GM19455 (cell line): ENCODE measurements around the gene LNX1.

Source experiments
- ATAC-seq: cut with Tn5 transposase; IDR thresholded peaks from one replicate; pipeline ENCODE4 v1.9.1; 2021; ENCODE audit not compliant: unreplicated experiment

Gene LNX1

GRCh38 chr4:53500546-53500945, 90.7 kb downstream of the LNX1 start:
- ATAC-seq, result no peak

GRCh38 chr4:53499791-53500190, 91.5 kb downstream of the LNX1 start:
- no peak for ATAC-seq

- ATAC-seq, result no peak
Observed at GRCh38 chr4:53498706-53499105, 92.6 kb downstream of the LNX1 start.

GRCh38 chr4:53497487-53498244, 93.6 kb downstream of the LNX1 start:
- ATAC-seq, result no peak

GRCh38 chr4:53494851-53495250, 96.4 kb downstream of the LNX1 start:
- ATAC-seq, result no peak

- no peak for ATAC-seq
Observed at GRCh38 chr4:53490965-53491622, 100.2 kb downstream of the LNX1 start.

GRCh38 chr4:53490161-53490956, 100.9 kb downstream of the LNX1 start:
- no peak for ATAC-seq

- no peak for ATAC-seq
Observed at GRCh38 chr4:53489279-53489889, 101.9 kb downstream of the LNX1 start.

- no peak for ATAC-seq
Observed at GRCh38 chr4:53487766-53488165, 103.5 kb downstream of the LNX1 start.

- ATAC-seq, result no peak
Observed at GRCh38 chr4:53485658-53486040, 105.6 kb downstream of the LNX1 start.

- ATAC-seq, result no peak
Observed at GRCh38 chr4:53484911-53485657, 106.2 kb downstream of the LNX1 start.

- no peak for ATAC-seq
Observed at GRCh38 chr4:53483250-53483649, 108.0 kb downstream of the LNX1 start.

GRCh38 chr4:53481586-53481985, 109.7 kb downstream of the LNX1 start:
- ATAC-seq, result no peak

GRCh38 chr4:53480909-53481308, 110.4 kb downstream of the LNX1 start:
- no peak for ATAC-seq

- no peak for ATAC-seq
Observed at GRCh38 chr4:53479736-53480525, 111.4 kb downstream of the LNX1 start.

- no peak for ATAC-seq
Observed at GRCh38 chr4:53478671-53479456, 112.4 kb downstream of the LNX1 start.

GRCh38 chr4:53477636-53478035, 113.7 kb downstream of the LNX1 start:
- no peak for ATAC-seq

- ATAC-seq, result no peak
Observed at GRCh38 chr4:53477038-53477565, 114.2 kb downstream of the LNX1 start.
